OCI-LY1 (cell line): Measurements from ENCODE around the gene ODAD3.

Experiments used
- H2AFZ ChIP-seq: fragments of 200-600 bp; sonication (generic), shearing (Covaris generic); 2 replicates; pipeline ENCODE4 v1.6.0; 2014; ENCODE audit warnings: antibody characterized with exemption, mild to moderate bottlenecking, low read length
- H3F3A ChIP-seq: fragments of 200-600 bp; sonication (generic), shearing (Covaris generic); 2 replicates; pipeline ENCODE4 v1.6.0; 2014; ENCODE audit warnings: mild to moderate bottlenecking, antibody characterized with exemption, low read length, moderate library complexity; ENCODE audit not compliant: insufficient read depth
- H3K27ac ChIP-seq: fragments of 200-600 bp; sonication (generic); 2 replicates; pipeline ENCODE4 v1.5.1; 2014; ENCODE audit warnings: low read length, mixed run types, mild to moderate bottlenecking, low read depth; ENCODE audit not compliant: poor library complexity, severe bottlenecking
- H3K27me3 ChIP-seq: fragments of 200-600 bp; sonication (generic); 2 replicates; pipeline ENCODE4 v1.6.0; 2014; ENCODE audit warnings: antibody characterized with exemption, mild to moderate bottlenecking, low read length, moderate library complexity; ENCODE audit not compliant: insufficient read depth
- H3K36me3 ChIP-seq: fragments of 200-600 bp; sonication (generic); 2 replicates; pipeline ENCODE4 v1.6.1; 2014; ENCODE audit warnings: mild to moderate bottlenecking, antibody characterized with exemption, low read length, moderate library complexity, mixed read lengths; ENCODE audit not compliant: insufficient read depth
- H3K4me1 ChIP-seq: fragments of 200-600 bp; sonication (generic); 2 replicates; pipeline ENCODE4 v1.5.1; 2014; ENCODE audit warnings: mild to moderate bottlenecking, low read length, moderate library complexity; ENCODE audit not compliant: insufficient read depth, severe bottlenecking
- H3K4me2 ChIP-seq: fragments of 200-600 bp; sonication (generic), shearing (Covaris generic); 2 replicates; pipeline ENCODE4 v1.6.1; 2014; ENCODE audit warnings: low read length
- H3K4me3 ChIP-seq: fragments of 200-600 bp; sonication (generic); 2 replicates; pipeline ENCODE4 v1.5.1; 2014; ENCODE audit warnings: low read length, low read depth, mild to moderate bottlenecking, mixed read lengths; ENCODE audit not compliant: poor library complexity, severe bottlenecking
- H3K79me2 ChIP-seq: fragments of 200-600 bp; shearing (Covaris generic); 2 replicates; pipeline ENCODE4 v1.6.1; 2016; ENCODE audit warnings: mixed run types, low read length, mixed read lengths; ENCODE audit not compliant: insufficient read depth
- H3K9ac ChIP-seq: fragments of 200-600 bp; sonication (generic), shearing (Covaris generic); 2 replicates; pipeline ENCODE4 v1.6.1; 2014; ENCODE audit warnings: mild to moderate bottlenecking, low read length, mixed read lengths
- H3K9me2 ChIP-seq: fragments of 200-600 bp; sonication (generic), shearing (Covaris generic); 2 replicates; pipeline ENCODE4 v1.6.1; 2014; ENCODE audit warnings: low read depth, mild to moderate bottlenecking, low read length, mixed read lengths
- H3K9me3 ChIP-seq: fragments of 200-600 bp; shearing (Covaris generic); 2 replicates; pipeline ENCODE4 v1.6.1; 2014; ENCODE audit warnings: low read length, mixed read lengths
- H4K20me1 ChIP-seq: fragments of 200-600 bp; sonication (generic), shearing (Covaris generic); 2 replicates; pipeline ENCODE4 v1.6.0; 2016; ENCODE audit warnings: mild to moderate bottlenecking, low read length; ENCODE audit not compliant: insufficient read depth
- CTCF ChIP-seq: fragments of 200-600 bp; sonication (generic), shearing (Covaris generic); IDR thresholded peaks from 2 replicates; pipeline ENCODE4 v1.5.1; 2017; ENCODE audit warnings: mild to moderate bottlenecking, antibody characterized with exemption, low read length, moderate library complexity, mixed read lengths
- EZH2 ChIP-seq: fragments of 200-600 bp; sonication (generic), shearing (Covaris generic); IDR thresholded peaks from 2 replicates; pipeline ENCODE4 v1.8.0; 2017; ENCODE audit warnings: borderline replicate concordance, mixed run types, mild to moderate bottlenecking, antibody characterized with exemption, low read length, moderate library complexity, mixed read lengths

The ODAD3 gene

GRCh38 chr19:11370744-11371143 is 64.2 kb downstream of the ODAD3 start:
- H3K79me2 ChIP-seq: no peaks in the 10 kb centered on the region
- H3K4me3 ChIP-seq: no peak overlapping the region
- TF ChIP-seq CTCF: no peak
- TF ChIP-seq EZH2: no peak
- no peak overlapping the region for H3K9ac ChIP-seq
- H4K20me1 ChIP-seq: no peaks in the 10 kb centered on the region
- no peak overlapping the region for H3K4me2 ChIP-seq
- H2AFZ ChIP-seq: no peak overlapping the region
- H3K4me1 ChIP-seq: peaks cover 13% of the 10 kb centered on the region
- no peaks in the 10 kb centered on the region for H3K9me3 ChIP-seq
- no peaks in the 10 kb centered on the region for H3F3A ChIP-seq
- no peak overlapping the region for H3K27ac ChIP-seq
- H3K9me2 ChIP-seq: no peaks in the 10 kb centered on the region
- no peaks in the 10 kb centered on the region for H3K27me3 ChIP-seq
- peaks cover 5% of the 10 kb centered on the region; the same call in 1 of the 2 replicates for H3K36me3 ChIP-seq
